Activated CD4-positive, alpha-beta T cell treated with anti-CD3 and anti-CD28 coated beads for 4 hours (primary cell): Measurements from ENCODE around the gene ATP8A2.
"Not testable (repeated sequence)": the region's sequence is repeated elsewhere in the genome, so short reads cannot be mapped to it uniquely, and the experiment has no call there.

Experiments used
- DNase-seq, 2 donors: peaks; one replicate each; pipeline ENCODE4 v3.0.0-alpha.2; 2020

ATP8A2 gene

GRCh38 chr13:25466880-25467279, 95.1 kb downstream of the ATP8A2 start:
- no peak for DNase-seq

GRCh38 chr13:25468325-25469168, 96.8 kb downstream of the ATP8A2 start:
- no peak for DNase-seq

- DNase-seq, result no peak
Observed at GRCh38 chr13:25469169-25469525, 97.4 kb downstream of the ATP8A2 start.

GRCh38 chr13:25473864-25474263, 102.1 kb downstream of the ATP8A2 start:
- no peak for DNase-seq

- DNase-seq, result no peak
Observed at GRCh38 chr13:25478186-25478585, 106.4 kb downstream of the ATP8A2 start.

- DNase-seq, result no peak
Observed at GRCh38 chr13:25489238-25489637, 117.5 kb downstream of the ATP8A2 start.

- no peak for DNase-seq
Observed at GRCh38 chr13:25490236-25490635, 118.5 kb downstream of the ATP8A2 start.

- DNase-seq, result no peak
Observed at GRCh38 chr13:25493931-25494640, 122.3 kb downstream of the ATP8A2 start.

- no peak for DNase-seq
Observed at GRCh38 chr13:25494698-25495411, 123.1 kb downstream of the ATP8A2 start.

GRCh38 chr13:25501231-25501630, 129.5 kb downstream of the ATP8A2 start:
- DNase-seq, result no peak

- DNase-seq, result no peak
Observed at GRCh38 chr13:25502031-25502430, 130.3 kb downstream of the ATP8A2 start.

GRCh38 chr13:25502551-25502950, 130.8 kb downstream of the ATP8A2 start:
- DNase-seq, result no peak

GRCh38 chr13:25503856-25504255, 132.1 kb downstream of the ATP8A2 start:
- DNase-seq, result no peak

- no peak for DNase-seq
Observed at GRCh38 chr13:25507841-25508240, 136.1 kb downstream of the ATP8A2 start.

- not testable (repeated sequence) for DNase-seq
Observed at GRCh38 chr13:25513060-25513459, 141.3 kb downstream of the ATP8A2 start.

GRCh38 chr13:25518441-25518840, 146.7 kb downstream of the ATP8A2 start:
- DNase-seq, result no peak

- no peak for DNase-seq
Observed at GRCh38 chr13:25525884-25526283, 154.1 kb downstream of the ATP8A2 start.

- DNase-seq, result no peak
Observed at GRCh38 chr13:25528266-25528665, 156.5 kb downstream of the ATP8A2 start.

GRCh38 chr13:25529425-25529824, 157.7 kb downstream of the ATP8A2 start:
- no peak for DNase-seq

- no peak for DNase-seq
Observed at GRCh38 chr13:25538276-25538675, 166.5 kb downstream of the ATP8A2 start.

- DNase-seq, result no peak
Observed at GRCh38 chr13:25541434-25542123, 169.8 kb downstream of the ATP8A2 start.

- not testable (repeated sequence) for DNase-seq
Observed at GRCh38 chr13:25548991-25549390, 177.2 kb downstream of the ATP8A2 start.

GRCh38 chr13:25561812-25562211, 190.0 kb downstream of the ATP8A2 start:
- no peak for DNase-seq
